Measurements from ENCODE around the gene SPG21. TPM values are rescaled to one million over a fixed set of nuclear protein-coding genes. Genes with fewer than 3 reads are reported as not detected.
A peak's percentile ranks its signal among the peaks of the same experiment; 100 is the strongest.

Gene SPG21
- total and polyA plus RNA-seq, 2 of the 13 experiments (the other 11 are each of a cell fraction or from before 2014, with no cell fraction given): 36.7 to 42.4 TPM

DNA sequence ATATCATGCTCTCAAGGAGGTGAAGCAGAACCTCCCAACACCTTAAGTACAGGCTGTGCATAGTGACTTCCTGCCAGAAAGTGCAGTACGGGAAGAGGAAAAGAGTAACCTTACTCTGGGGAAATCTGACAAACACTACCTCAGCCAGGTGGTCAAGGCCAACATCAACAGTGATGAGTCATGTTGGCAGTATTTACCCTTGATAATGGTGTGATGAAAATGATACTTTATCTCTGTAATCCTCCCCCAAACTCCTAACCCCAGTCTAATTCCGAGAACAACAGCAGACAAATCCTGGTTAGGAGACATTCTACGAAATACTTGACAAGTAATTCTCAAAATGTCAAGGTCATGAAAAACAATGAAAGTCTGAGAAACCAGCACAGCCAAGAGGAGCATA lies 51.5 kb downstream of the SPG21 start (continued):
- TF ChIP-seq, protein P1, sequence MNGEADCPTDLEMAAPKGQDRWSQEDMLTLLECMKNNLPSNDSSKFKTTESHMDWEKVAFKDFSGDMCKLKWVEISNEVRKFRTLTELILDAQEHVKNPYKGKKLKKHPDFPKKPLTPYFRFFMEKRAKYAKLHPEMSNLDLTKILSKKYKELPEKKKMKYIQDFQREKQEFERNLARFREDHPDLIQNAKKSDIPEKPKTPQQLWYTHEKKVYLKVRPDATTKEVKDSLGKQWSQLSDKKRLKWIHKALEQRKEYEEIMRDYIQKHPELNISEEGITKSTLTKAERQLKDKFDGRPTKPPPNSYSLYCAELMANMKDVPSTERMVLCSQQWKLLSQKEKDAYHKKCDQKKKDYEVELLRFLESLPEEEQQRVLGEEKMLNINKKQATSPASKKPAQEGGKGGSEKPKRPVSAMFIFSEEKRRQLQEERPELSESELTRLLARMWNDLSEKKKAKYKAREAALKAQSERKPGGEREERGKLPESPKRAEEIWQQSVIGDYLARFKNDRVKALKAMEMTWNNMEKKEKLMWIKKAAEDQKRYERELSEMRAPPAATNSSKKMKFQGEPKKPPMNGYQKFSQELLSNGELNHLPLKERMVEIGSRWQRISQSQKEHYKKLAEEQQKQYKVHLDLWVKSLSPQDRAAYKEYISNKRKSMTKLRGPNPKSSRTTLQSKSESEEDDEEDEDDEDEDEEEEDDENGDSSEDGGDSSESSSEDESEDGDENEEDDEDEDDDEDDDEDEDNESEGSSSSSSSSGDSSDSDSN (CRISPR knock-in tag; IDR thresholded peaks at IDR 0.05): no peak
- 0 out of 4 replicates have a peak, but pooled peaks have one; percentile 10 to 15 for TF ChIP-seq MAFK (conservative IDR thresholded peaks at IDR 0.05 in 1 of 2, IDR thresholded peaks at IDR 0.05 in 1 of 2; ENCODE audit: low read length in 2 of 2)
- TF ChIP-seq ZNF674 (CRISPR knock-in tag; IDR thresholded peaks at IDR 0.05; ENCODE audit: low read depth): no peak
- TF ChIP-seq PPARG (CRISPR knock-in tag; conservative IDR thresholded peaks at IDR 0.05): no peak
- TF ChIP-seq MAZ (IDR thresholded peaks at IDR 0.05; ENCODE audit: borderline replicate concordance, low read depth, low read length): no peak
- TF ChIP-seq MAZ (CRISPR knock-in tag; IDR thresholded peaks at IDR 0.05; ENCODE audit: low read depth): no peak
- TF ChIP-seq ARID3A (IDR thresholded peaks at IDR 0.05; ENCODE audit: low read depth, low read length): peak; percentile 62; the same call in 1 of the 2 replicates
- no peak for TF ChIP-seq ZBTB8A (CRISPR knock-in tag; IDR thresholded peaks at IDR 0.05; ENCODE audit: borderline replicate concordance, low read depth)
- TF ChIP-seq TRIM24 (CRISPR knock-in tag; IDR thresholded peaks at IDR 0.05): no peak
- TF ChIP-seq ERF (CRISPR knock-in tag; IDR thresholded peaks at IDR 0.05): no peak
- TF ChIP-seq, protein P2, sequence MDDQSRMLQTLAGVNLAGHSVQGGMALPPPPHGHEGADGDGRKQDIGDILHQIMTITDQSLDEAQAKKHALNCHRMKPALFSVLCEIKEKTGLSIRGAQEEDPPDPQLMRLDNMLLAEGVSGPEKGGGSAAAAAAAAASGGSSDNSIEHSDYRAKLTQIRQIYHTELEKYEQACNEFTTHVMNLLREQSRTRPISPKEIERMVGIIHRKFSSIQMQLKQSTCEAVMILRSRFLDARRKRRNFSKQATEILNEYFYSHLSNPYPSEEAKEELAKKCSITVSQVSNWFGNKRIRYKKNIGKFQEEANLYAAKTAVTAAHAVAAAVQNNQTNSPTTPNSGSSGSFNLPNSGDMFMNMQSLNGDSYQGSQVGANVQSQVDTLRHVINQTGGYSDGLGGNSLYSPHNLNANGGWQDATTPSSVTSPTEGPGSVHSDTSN (CRISPR knock-in tag; IDR thresholded peaks at IDR 0.05; ENCODE audit: borderline replicate concordance): no peak
- no peak for TF ChIP-seq WIZ (CRISPR knock-in tag; IDR thresholded peaks at IDR 0.05)
- TF ChIP-seq ATF4 (CRISPR knock-in tag; IDR thresholded peaks at IDR 0.05): peak in 1 of 2 experiments; percentile 49; a peak in 2 of 4 replicates
- no peak for TF ChIP-seq AGO2 (optimal IDR thresholded peaks at IDR 0.05; ENCODE audit: low read depth, low read length)
- TF ChIP-seq TBX2 (CRISPR knock-in tag; IDR thresholded peaks at IDR 0.05; ENCODE audit: borderline replicate concordance): peak; percentile 50; the same call in 1 of the 2 replicates
- TF ChIP-seq, protein P3, sequence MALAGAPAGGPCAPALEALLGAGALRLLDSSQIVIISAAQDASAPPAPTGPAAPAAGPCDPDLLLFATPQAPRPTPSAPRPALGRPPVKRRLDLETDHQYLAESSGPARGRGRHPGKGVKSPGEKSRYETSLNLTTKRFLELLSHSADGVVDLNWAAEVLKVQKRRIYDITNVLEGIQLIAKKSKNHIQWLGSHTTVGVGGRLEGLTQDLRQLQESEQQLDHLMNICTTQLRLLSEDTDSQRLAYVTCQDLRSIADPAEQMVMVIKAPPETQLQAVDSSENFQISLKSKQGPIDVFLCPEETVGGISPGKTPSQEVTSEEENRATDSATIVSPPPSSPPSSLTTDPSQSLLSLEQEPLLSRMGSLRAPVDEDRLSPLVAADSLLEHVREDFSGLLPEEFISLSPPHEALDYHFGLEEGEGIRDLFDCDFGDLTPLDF (CRISPR knock-in tag; IDR thresholded peaks at IDR 0.05): no peak
- TF ChIP-seq JUNB (CRISPR knock-in tag; IDR thresholded peaks at IDR 0.05; ENCODE audit: borderline replicate concordance): peak; percentile 93; the same call in 1 of the 2 replicates
- TF ChIP-seq, protein P4, sequence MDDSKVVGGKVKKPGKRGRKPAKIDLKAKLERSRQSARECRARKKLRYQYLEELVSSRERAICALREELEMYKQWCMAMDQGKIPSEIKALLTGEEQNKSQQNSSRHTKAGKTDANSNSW (CRISPR knock-in tag; IDR thresholded peaks at IDR 0.05; ENCODE audit: borderline replicate concordance): no peak
- TF ChIP-seq DMAP1 (CRISPR knock-in tag; IDR thresholded peaks at IDR 0.05): no peak
- TF ChIP-seq ZNF432 (CRISPR knock-in tag; IDR thresholded peaks at IDR 0.05; ENCODE audit: borderline replicate concordance): no peak
- no peak for TF ChIP-seq PCBP2 (optimal IDR thresholded peaks at IDR 0.05; ENCODE audit: low read depth, low read length, poor library complexity, severe bottlenecking)
- no peak for TF ChIP-seq IRX3 (CRISPR knock-in tag; IDR thresholded peaks at IDR 0.05; ENCODE audit: borderline replicate concordance, low read depth)
